ENCODE data around the gene SHANK1. TPM values are rescaled to one million over a fixed set of nuclear protein-coding genes. Genes with fewer than 3 reads are reported as not detected.

The SHANK1 gene
- total and polyA plus RNA-seq, 4 experiments from 2014 or later, result not detected

- POLR2A ChIA-PET (ENCODE audit: partially characterized antibody), result no interaction called here
- Histone ChIP-seq H3K27me3 (ENCODE audit: insufficient read depth, low read length) (no peaks in the 10 kb centered on the region), H3K27ac (ENCODE audit: low read depth, low read length) (no peak overlapping the region), H3K4me1 (ENCODE audit: insufficient read depth, low read length) (no peaks in the 10 kb centered on the region), H3K4me3 (ENCODE audit: low read length in 2 of 2) (no peak overlapping the region), H3K36me3 (ENCODE audit: insufficient read depth, low read length) (no peaks in the 10 kb centered on the region), H3K9me3 (ENCODE audit: control insufficient read depth in 1 of 2, low read length in 2 of 2) (no peaks in the 10 kb centered on the region)
- CTCF ChIA-PET (ENCODE audit: partially characterized antibody), result no interaction called here
- Mint-ChIP-seq H3K9me3 (peaks cover 0 to 7% (median 0%) of the 10 kb centered on the region in 8 donors), H3K36me3 (peaks cover 0 to 3% of the 10 kb centered on the region in 2 donors), H3K4me1 (peaks cover 0 to 6% (median 0%) of the 10 kb centered on the region in 4 donors), H3K27me3 (peaks cover 32 to 38% of the 10 kb centered on the region in 2 donors), H3K4me3 (no peak overlapping the region), H3K27ac (no peak overlapping the region)
- DNase-seq, result no peak
- intact Hi-C loops (cut with micrococcal nuclease), result no loop called here
These were observed 51.2 kb downstream of the SHANK1 start for GRCh38 chr19:50668416-50668815.

GRCh38 chr19:50667759-50668231 lies 51.8 kb downstream of the SHANK1 start:
- Histone ChIP-seq H3K27me3 (ENCODE audit: insufficient read depth, low read length) (no peaks in the 10 kb centered on the region), H3K4me3 (ENCODE audit: low read length in 2 of 2) (no peak overlapping the region), H3K4me1 (ENCODE audit: insufficient read depth, low read length) (no peaks in the 10 kb centered on the region), H3K27ac (ENCODE audit: low read depth, low read length) (no peak overlapping the region), H3K36me3 (ENCODE audit: insufficient read depth, low read length) (no peaks in the 10 kb centered on the region), H3K9me3 (ENCODE audit: control insufficient read depth in 1 of 2, low read length in 2 of 2) (no peaks in the 10 kb centered on the region)
- no peak for DNase-seq
- intact Hi-C loops (cut with micrococcal nuclease), result no loop called here
- Mint-ChIP-seq H3K27ac (no peak overlapping the region), H3K36me3 (peaks cover 0 to 3% of the 10 kb centered on the region in 2 donors), H3K4me1 (peaks cover 0 to 4% (median 0%) of the 10 kb centered on the region in 4 donors), H3K9me3 (peaks cover 0 to 5% (median 0%) of the 10 kb centered on the region in 8 donors), H3K4me3 (no peak overlapping the region), H3K27me3 (peaks cover 31 to 37% of the 10 kb centered on the region in 2 donors)
- ChIA-PET POLR2A (ENCODE audit: partially characterized antibody) (no interaction called here), CTCF (ENCODE audit: partially characterized antibody) (interaction anchor here (0.6 kb wide), 1 partner anchor 71 kb away, joined by 3 read pairs; no protein-coding TSS in a partner anchor)

GRCh38 chr19:50667177-50667758 lies 52.3 kb downstream of the SHANK1 start:
- no peak overlapping the region for H3K4me3 ChIP-seq (ENCODE audit: low read length in 2 of 2)
- DNase-seq, result no peak
- no peaks in the 10 kb centered on the region for H3K36me3 ChIP-seq (ENCODE audit: insufficient read depth, low read length)
- Mint-ChIP-seq H3K4me1 (peaks cover 0 to 4% (median 0%) of the 10 kb centered on the region in 4 donors), H3K4me3 (no peak overlapping the region), H3K27ac (no peak overlapping the region), H3K27me3 (peaks cover 31 to 37% of the 10 kb centered on the region in 2 donors), H3K36me3 (peaks cover 0 to 3% of the 10 kb centered on the region in 2 donors), H3K9me3 (peaks cover 0 to 5% (median 0%) of the 10 kb centered on the region in 8 donors)
- no peaks in the 10 kb centered on the region for H3K27me3 ChIP-seq (ENCODE audit: insufficient read depth, low read length)
- CTCF ChIA-PET (ENCODE audit: partially characterized antibody), result interaction anchor here (0.6 kb wide), 1 partner anchor 71 kb away, joined by 3 read pairs; no protein-coding TSS in a partner anchor
- POLR2A ChIA-PET (ENCODE audit: partially characterized antibody), result no interaction called here
- H3K9me3 ChIP-seq (ENCODE audit: control insufficient read depth in 1 of 2, low read length in 2 of 2), result no peaks in the 10 kb centered on the region
- intact Hi-C loops (cut with micrococcal nuclease), result no loop called here
- H3K27ac ChIP-seq (ENCODE audit: low read depth, low read length), result no peak overlapping the region
- H3K4me1 ChIP-seq (ENCODE audit: insufficient read depth, low read length), result no peaks in the 10 kb centered on the region

- CTCF ChIA-PET (ENCODE audit: partially characterized antibody), result no interaction called here
- no peaks in the 10 kb centered on the region for H3K9me3 ChIP-seq (ENCODE audit: control insufficient read depth in 1 of 2, low read length in 2 of 2)
- Mint-ChIP-seq H3K36me3 (peaks cover 0 to 3% of the 10 kb centered on the region in 2 donors), H3K9me3 (peaks cover 0 to 5% (median 0%) of the 10 kb centered on the region in 8 donors), H3K27me3 (peaks cover 26 to 38% of the 10 kb centered on the region in 2 donors), H3K27ac (no peak overlapping the region), H3K4me3 (no peak overlapping the region), H3K4me1 (peaks cover 0 to 4% (median 0%) of the 10 kb centered on the region in 4 donors)
- H3K4me3 ChIP-seq (ENCODE audit: low read length in 2 of 2), result no peak overlapping the region
- POLR2A ChIA-PET (ENCODE audit: partially characterized antibody), result no interaction called here
- H3K27ac ChIP-seq (ENCODE audit: low read depth, low read length), result no peak overlapping the region
- H3K27me3 ChIP-seq (ENCODE audit: insufficient read depth, low read length), result no peaks in the 10 kb centered on the region
- H3K4me1 ChIP-seq (ENCODE audit: insufficient read depth, low read length), result no peaks in the 10 kb centered on the region
- intact Hi-C loops (cut with micrococcal nuclease), result no loop called here
- no peaks in the 10 kb centered on the region for H3K36me3 ChIP-seq (ENCODE audit: insufficient read depth, low read length)
- DNase-seq, result no peak
These were observed 53.0 kb downstream of the SHANK1 start for GRCh38 chr19:50666346-50667176.

GRCh38 chr19:50664204-50664603 lies 55.4 kb downstream of the SHANK1 start:
- Mint-ChIP-seq H3K27ac (no peak overlapping the region), H3K27me3 (peaks cover 23 to 34% of the 10 kb centered on the region in 2 donors), H3K4me3 (no peak overlapping the region), H3K36me3 (peaks cover 0 to 1% of the 10 kb centered on the region in 2 donors), H3K4me1 (peaks cover 0 to 2% (median 0%) of the 10 kb centered on the region in 4 donors), H3K9me3 (peaks cover 0 to 10% (median 4%) of the 10 kb centered on the region in 8 donors)
- no peaks in the 10 kb centered on the region for H3K36me3 ChIP-seq (ENCODE audit: insufficient read depth, low read length)
- H3K4me1 ChIP-seq (ENCODE audit: insufficient read depth, low read length), result peaks cover under 1% of the 10 kb centered on the region
- H3K27me3 ChIP-seq (ENCODE audit: insufficient read depth, low read length), result peaks cover 4% of the 10 kb centered on the region
- ChIA-PET POLR2A (ENCODE audit: partially characterized antibody) (no interaction called here), CTCF (ENCODE audit: partially characterized antibody) (no interaction called here)
- intact Hi-C loops (cut with micrococcal nuclease), result no loop called here
- no peak overlapping the region for H3K4me3 ChIP-seq (ENCODE audit: low read length in 2 of 2)
- no peak overlapping the region for H3K27ac ChIP-seq (ENCODE audit: low read depth, low read length)
- no peak for DNase-seq
- no peaks in the 10 kb centered on the region for H3K9me3 ChIP-seq (ENCODE audit: control insufficient read depth in 1 of 2, low read length in 2 of 2)

- ChIA-PET CTCF (ENCODE audit: partially characterized antibody) (interaction anchor here (0.6 kb wide), 1 partner anchor 416 kb away, joined by 3 read pairs; no protein-coding TSS in a partner anchor), POLR2A (ENCODE audit: partially characterized antibody) (no interaction called here)
- no peak for DNase-seq
- H3K36me3 Mint-ChIP-seq, result peaks cover 0 to 1% of the 10 kb centered on the region in 2 donors
- H3K4me3 ChIP-seq (ENCODE audit: low read length in 2 of 2), result no peak overlapping the region
- no peaks in the 10 kb centered on the region for H3K9me3 ChIP-seq (ENCODE audit: control insufficient read depth in 1 of 2, low read length in 2 of 2)
- H3K27ac ChIP-seq (ENCODE audit: low read depth, low read length), result no peak overlapping the region
- H3K36me3 ChIP-seq (ENCODE audit: insufficient read depth, low read length), result no peaks in the 10 kb centered on the region
- peaks cover 9% of the 10 kb centered on the region for H3K4me1 ChIP-seq (ENCODE audit: insufficient read depth, low read length)
- peaks cover 0 to 4% (median 3%) of the 10 kb centered on the region in 4 donors for H3K4me1 Mint-ChIP-seq
- H3K27ac Mint-ChIP-seq, result no peak overlapping the region
- H3K4me3 Mint-ChIP-seq, result no peak overlapping the region
- peaks cover 10% of the 10 kb centered on the region for H3K27me3 ChIP-seq (ENCODE audit: insufficient read depth, low read length)
- H3K9me3 Mint-ChIP-seq, result peaks cover 0 to 12% (median 4%) of the 10 kb centered on the region in 8 donors
- intact Hi-C loops (cut with micrococcal nuclease), result no loop called here
- peaks cover 23 to 35% of the 10 kb centered on the region in 2 donors for H3K27me3 Mint-ChIP-seq
These were observed 56.2 kb downstream of the SHANK1 start for GRCh38 chr19:50663482-50663790.

Measured in CD4-positive, alpha-beta memory T cell (primary cell).